Measurements from ENCODE around the gene PDE1A. TPM values are rescaled to one million over a fixed set of nuclear protein-coding genes. Genes with fewer than 3 reads are reported as not detected.

PDE1A gene
- polyA plus RNA-seq, 1 experiment: 1.0 TPM

- ChIA-PET POLR2A (no interaction called here), CTCF (interaction anchor here (1.7 kb wide), 1 partner anchor 425 kb away, joined by 4 read pairs; no protein-coding TSS in a partner anchor)
- H3K27me3 ChIP-seq (ENCODE audit: control insufficient read depth, insufficient read depth, low read length): no peaks in the 10 kb centered on the region
- no peak for TF ChIP-seq CTCF (IDR thresholded peaks at IDR 0.05; ENCODE audit: insufficient read depth, low read depth, low read length)
- DNase-seq (ENCODE audit: low read depth): no peak
- H3K36me3 ChIP-seq (ENCODE audit: control insufficient read depth, insufficient read depth, low read length): no peaks in the 10 kb centered on the region
- no peak overlapping the region for H3K4me3 ChIP-seq (ENCODE audit: low read depth, low read length)
Observed at GRCh38 chr2:182224669-182225068, 202.2 kb downstream of the PDE1A start.

GRCh38 chr2:182220998-182221397, 205.8 kb downstream of the PDE1A start:
- Histone ChIP-seq H3K27me3 (ENCODE audit: control insufficient read depth, insufficient read depth, low read length) (no peaks in the 10 kb centered on the region), H3K36me3 (ENCODE audit: control insufficient read depth, insufficient read depth, low read length) (no peaks in the 10 kb centered on the region), H3K4me3 (ENCODE audit: low read depth, low read length) (no peak overlapping the region)
- POLR2A ChIA-PET: interaction anchor here (0.6 kb wide), 1 partner anchor 20 kb away, joined by 3 read pairs; no protein-coding TSS in a partner anchor
- TF ChIP-seq CTCF (IDR thresholded peaks at IDR 0.05; ENCODE audit: insufficient read depth, low read depth, low read length): no peak
- DNase-seq (ENCODE audit: low read depth): no peak
- CTCF ChIA-PET: no interaction called here

- POLR2A ChIA-PET: no interaction called here
- no peaks in the 10 kb centered on the region for H3K27me3 ChIP-seq (ENCODE audit: control insufficient read depth, insufficient read depth, low read length)
- H3K4me3 ChIP-seq (ENCODE audit: low read depth, low read length): no peak overlapping the region
- no peak for TF ChIP-seq CTCF (IDR thresholded peaks at IDR 0.05; ENCODE audit: insufficient read depth, low read depth, low read length)
- no peaks in the 10 kb centered on the region for H3K36me3 ChIP-seq (ENCODE audit: control insufficient read depth, insufficient read depth, low read length)
- CTCF ChIA-PET: interaction anchor here (0.8 to 1.2 kb wide), 2 partner anchors 18 to 35 kb away, joined by 3 read pairs; no protein-coding TSS in a partner anchor
- DNase-seq (ENCODE audit: low read depth): no peak
Observed at GRCh38 chr2:182220335-182220734, 206.5 kb downstream of the PDE1A start.

- Histone ChIP-seq H3K27me3 (ENCODE audit: control insufficient read depth, insufficient read depth, low read length) (no peaks in the 10 kb centered on the region), H3K4me3 (ENCODE audit: low read depth, low read length) (no peak overlapping the region), H3K36me3 (ENCODE audit: control insufficient read depth, insufficient read depth, low read length) (no peaks in the 10 kb centered on the region)
- TF ChIP-seq CTCF (IDR thresholded peaks at IDR 0.05; ENCODE audit: insufficient read depth, low read depth, low read length): no peak
- no peak for DNase-seq (ENCODE audit: low read depth)
- ChIA-PET POLR2A (no interaction called here), CTCF (no interaction called here)
Observed at GRCh38 chr2:182210669-182211068, 216.2 kb downstream of the PDE1A start.

GRCh38 chr2:182208421-182208820, 218.4 kb downstream of the PDE1A start:
- no peak overlapping the region for H3K4me3 ChIP-seq (ENCODE audit: low read depth, low read length)
- TF ChIP-seq CTCF (IDR thresholded peaks at IDR 0.05; ENCODE audit: insufficient read depth, low read depth, low read length): no peak

More at GRCh38 chr2:182208421-182208820, 218.4 kb downstream of the PDE1A start:
- ChIA-PET CTCF (no interaction called here), POLR2A (no interaction called here)
- H3K36me3 ChIP-seq (ENCODE audit: control insufficient read depth, insufficient read depth, low read length): no peaks in the 10 kb centered on the region
- no peak for DNase-seq (ENCODE audit: low read depth)
- H3K27me3 ChIP-seq (ENCODE audit: control insufficient read depth, insufficient read depth, low read length): no peaks in the 10 kb centered on the region
